Mesenteric fat pad (tissue), 1 donor: Measurements from ENCODE around the gene TDRD5. TPM values are rescaled to one million over a fixed set of nuclear protein-coding genes. Genes with fewer than 3 reads are reported as not detected.

Experiments
- total RNA-seq: library from RNA; stranded (reverse); fragmentation: NEBNext Ultra II Directional; extraction: Animal tissue kit (Norgen Biotek cat#: 25700); gene quantifications from one replicate; pipeline ENCODE4 v1.2.1, GENCODE V29; 2021
- donor health status: DM: yes; HTN: yes; CAD: no.

The TDRD5 gene
- total RNA-seq, 1 donor from 2014 or later: 0.35 TPM

Other genes with a start within 250 kb of the TDRD5 start
- gene AXDND1, start 225.9 kb upstream of the TDRD5 start, total RNA-seq: not detected
- not detected for gene NPHS2, start 15.9 kb upstream of the TDRD5 start, total RNA-seq
- not detected for gene FAM163A, start 151.5 kb downstream of the TDRD5 start, total RNA-seq